ENCODE measurements around the gene ELAVL1. TPM values are rescaled to one million over a fixed set of nuclear protein-coding genes. Genes with fewer than 3 reads are reported as not detected.

Gene ELAVL1
- total and polyA plus RNA-seq, 2 of the 13 experiments (the other 11 are each of a cell fraction or from before 2014, with no cell fraction given), result 27.9 to 38.4 TPM

DNA sequence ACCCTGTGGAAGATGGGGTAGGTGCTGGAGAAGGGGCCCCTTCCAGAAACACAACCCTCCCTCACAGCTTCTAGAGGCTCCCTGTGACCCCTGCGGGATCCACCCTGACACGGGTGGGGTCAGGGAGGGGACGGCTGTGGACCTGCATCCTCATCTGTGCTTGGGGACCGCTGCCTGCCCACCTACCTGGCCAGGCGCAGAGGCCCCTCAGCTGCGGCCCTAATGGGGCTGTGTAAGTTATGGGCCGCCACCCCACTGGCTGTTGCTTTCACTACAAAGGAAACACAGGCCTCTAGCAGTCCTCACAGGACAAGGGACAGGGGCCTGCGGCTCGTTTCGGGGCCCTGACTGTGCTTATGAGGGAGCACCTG lies 72.5 kb downstream of the ELAVL1 start:
- H3K4me3 ChIP-seq (replicated peaks in 1 of 3; ENCODE audit: insufficient read depth in 1 of 3, low read depth in 2 of 3, low read length in 3 of 3), result no peak overlapping the region
- no peaks in the 10 kb centered on the region for H3K79me2 ChIP-seq (ENCODE audit: insufficient read depth, low read length)
- intact Hi-C loops (cut with micrococcal nuclease; ENCODE audit: unreplicated experiment) (no loop called here), in situ Hi-C loops (cut with HindIII; ENCODE audit: extremely low pct_ligation_motif_present, low pct_unique_long_range_greater_than_20kb) (no loop called here)
- DNase-seq (ENCODE audit: low spot score) (no peak), FAIRE-seq (no peak), ATAC-seq (no peak)
- ChIA-PET POLR2A (interaction anchor here (5.2 kb wide), 1 partner anchor 10 kb away, joined by 57 read pairs; the partner anchor contains the start of gene TIMM44), CTCF (ENCODE audit: low intra/inter-chr PET ratio, low total read pairs) (no interaction called here)
- H3K27me3 ChIP-seq (ENCODE audit: control insufficient read depth in 1 of 2, insufficient read depth in 2 of 2, low read length in 2 of 2), result no peaks in the 10 kb centered on the region
- H3K4me1 ChIP-seq (ENCODE audit: insufficient read depth, low read length), result no peaks in the 10 kb centered on the region
- peaks cover 38 to 71% of the 10 kb centered on the region in 2 experiments; a peak in 4 of 5 replicates for H3K36me3 ChIP-seq (replicated peaks in 1 of 2; ENCODE audit: control insufficient read depth in 1 of 2, insufficient read depth in 2 of 2, low read length in 2 of 2)
- H3K4me2 ChIP-seq (ENCODE audit: low read depth, low read length), result no peak overlapping the region
- no peak overlapping the region for H3K27ac ChIP-seq (ENCODE audit: extremely low read length, insufficient read depth, low read length)
- H4K20me1 ChIP-seq (ENCODE audit: insufficient read depth, low read length), result no peaks in the 10 kb centered on the region
- no peak overlapping the region for H2AFZ ChIP-seq (ENCODE audit: low read length)
- 100% methylated on average over 1 of the region's 10 CpGs for WGBS (ENCODE audit: low lambda C conversion rate)
- BruUV-seq (replicated peaks), result no TSS peak
- no peak for TF ChIP-seq ZNF124 (CRISPR knock-in tag; IDR thresholded peaks at IDR 0.05)
- no peak for TF ChIP-seq GZF1 (CRISPR knock-in tag; IDR thresholded peaks at IDR 0.05)
- TF ChIP-seq FOXK2 (IDR thresholded peaks at IDR 0.05), result no peak
- no peak for TF ChIP-seq NR1H2 (CRISPR knock-in tag; IDR thresholded peaks at IDR 0.05; ENCODE audit: borderline replicate concordance, low read depth)
- TF ChIP-seq ZNF274 (CRISPR knock-in tag; IDR thresholded peaks at IDR 0.05), result no peak
- TF ChIP-seq RFXANK (CRISPR knock-in tag; IDR thresholded peaks at IDR 0.05), result no peak
- no peak for TF ChIP-seq NRL (CRISPR knock-in tag; IDR thresholded peaks at IDR 0.05; ENCODE audit: borderline replicate concordance)
- TF ChIP-seq ZNF512 (CRISPR knock-in tag; IDR thresholded peaks at IDR 0.05), result no peak
- no peak for TF ChIP-seq ZNF142 (CRISPR knock-in tag; IDR thresholded peaks at IDR 0.05)
- TF ChIP-seq, protein P1, sequence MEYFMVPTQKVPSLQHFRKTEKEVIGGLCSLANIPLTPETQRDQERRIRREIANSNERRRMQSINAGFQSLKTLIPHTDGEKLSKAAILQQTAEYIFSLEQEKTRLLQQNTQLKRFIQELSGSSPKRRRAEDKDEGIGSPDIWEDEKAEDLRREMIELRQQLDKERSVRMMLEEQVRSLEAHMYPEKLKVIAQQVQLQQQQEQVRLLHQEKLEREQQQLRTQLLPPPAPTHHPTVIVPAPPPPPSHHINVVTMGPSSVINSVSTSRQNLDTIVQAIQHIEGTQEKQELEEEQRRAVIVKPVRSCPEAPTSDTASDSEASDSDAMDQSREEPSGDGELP (IDR thresholded peaks at IDR 0.05; ENCODE audit: borderline replicate concordance, low read depth), result no peak
- TF ChIP-seq TMF1 (CRISPR knock-in tag; IDR thresholded peaks at IDR 0.05; ENCODE audit: low read depth), result no peak
- no peak for TF ChIP-seq MIXL1 (CRISPR knock-in tag; IDR thresholded peaks at IDR 0.05)
- TF ChIP-seq SNRNP70 (IDR thresholded peaks at IDR 0.05; ENCODE audit: low read depth, low read length), result no peak
- TF ChIP-seq, protein P2, sequence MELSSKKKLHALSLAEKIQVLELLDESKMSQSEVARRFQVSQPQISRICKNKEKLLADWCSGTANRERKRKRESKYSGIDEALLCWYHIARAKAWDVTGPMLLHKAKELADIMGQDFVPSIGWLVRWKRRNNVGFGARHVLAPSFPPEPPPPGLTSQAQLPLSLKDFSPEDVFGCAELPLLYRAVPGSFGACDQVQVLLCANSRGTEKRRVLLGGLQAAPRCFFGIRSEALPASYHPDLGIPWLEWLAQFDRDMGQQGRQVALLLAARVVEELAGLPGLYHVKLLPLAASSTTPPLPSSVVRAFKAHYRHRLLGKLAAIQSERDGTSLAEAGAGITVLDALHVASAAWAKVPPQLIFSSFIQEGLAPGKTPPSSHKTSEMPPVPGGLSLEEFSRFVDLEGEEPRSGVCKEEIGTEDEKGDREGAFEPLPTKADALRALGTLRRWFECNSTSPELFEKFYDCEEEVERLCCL (CRISPR knock-in tag; IDR thresholded peaks at IDR 0.05; ENCODE audit: borderline replicate concordance), result no peak
- no peak for TF ChIP-seq SAP130 (CRISPR knock-in tag; IDR thresholded peaks at IDR 0.05; ENCODE audit: low read depth)
- H3K9me3 ChIP-seq (ENCODE audit: low read length), result no peaks in the 10 kb centered on the region
- no peak overlapping the region for H3K9ac ChIP-seq (ENCODE audit: insufficient read depth, low read depth, low read length)
